SU-DHL-6 (cell line): Measurements from ENCODE around the gene HOXA3.

Experiments
- CTCF ChIP-seq: fragments of 200-600 bp; sonication (generic); IDR thresholded peaks from one replicate; pipeline ENCODE4 v1.5.1; 2017; ENCODE audit warnings: antibody characterized with exemption, mild to moderate bottlenecking, low read length, moderate library complexity; ENCODE audit not compliant: insufficient read depth, poor library complexity, severe bottlenecking
- EZH2phosphoT487 ChIP-seq: fragments of 200-600 bp; sonication (generic), shearing (Covaris generic); conservative IDR thresholded peaks from 2 replicates; pipeline ENCODE4 v1.6.1; 2018; ENCODE audit warnings: mild to moderate bottlenecking, antibody characterized with exemption, low read length, moderate library complexity, mixed read lengths

- TF ChIP-seq CTCF (no peak), EZH2phosphoT487 (no peak)
Measured at GRCh38 chr7:27132978-27133377, 19.4 kb downstream of the HOXA3 start.
